Measurements from ENCODE around the gene PFKFB2.

- TF ChIP-seq POLR2A (IDR thresholded peaks at IDR 0.05; ENCODE audit: low read length) (no peak), GATA1 (IDR thresholded peaks at IDR 0.05; ENCODE audit: low read depth, low read length) (no peak)
Measured at GRCh38 chr1:207032528-207033017, 20.5 kb upstream of the PFKFB2 start, which contains the start of gene C1orf116.

Data from erythroblast (primary cell).